CD4-positive, CD25-positive, alpha-beta regulatory T cell (primary cell): Measurements from ENCODE around the gene RHD. TPM values are rescaled to one million over a fixed set of nuclear protein-coding genes. Genes with fewer than 3 reads are reported as not detected.
"Not testable (repeated sequence)": the region's sequence is repeated elsewhere in the genome, so short reads cannot be mapped to it uniquely, and the experiment has no call there.

ENCODE experiments used
- ATAC-seq, 2 donors: fragments of 150-1000 bp; cut with Tn5 transposase; one replicate each; pipeline ENCODE4 v1.10.0; 2021; ENCODE audit warnings: low read depth in 2 of 2, moderate number of reproducible peaks in 2 of 2, moderate library complexity in 1 of 2
- DNase-seq, 3 donors: peaks; one replicate each; pipeline versions ENCODE4 v3.0.0 to v3.0.0-alpha.2; 2012 to 2022; ENCODE audit warnings: mixed read lengths in 1 of 3
- H3K27ac ChIP-seq: one replicate; pipeline ENCODE4 v1.7.0; 2013; ENCODE audit warnings: mild to moderate bottlenecking, low read length; ENCODE audit not compliant: insufficient read depth, poor library complexity, severe bottlenecking
- H3K27me3 ChIP-seq: one replicate; pipeline ENCODE4 v1.7.0; 2013; ENCODE audit warnings: low read length; ENCODE audit not compliant: control insufficient read depth, insufficient read depth
- H3K36me3 ChIP-seq: one replicate; pipeline ENCODE4 v1.7.0; 2013; ENCODE audit warnings: mild to moderate bottlenecking, low read length, moderate library complexity; ENCODE audit not compliant: control insufficient read depth, insufficient read depth
- H3K4me1 ChIP-seq: 2 replicates; pipeline ENCODE4 v1.7.0; 2013; ENCODE audit warnings: mild to moderate bottlenecking, low read length; ENCODE audit not compliant: insufficient read depth, control insufficient read depth, poor library complexity, severe bottlenecking
- H3K4me3 ChIP-seq: one replicate; pipeline ENCODE4 v1.7.0; 2013; ENCODE audit warnings: low read depth, mild to moderate bottlenecking, low read length, moderate library complexity
- H3K9me3 ChIP-seq, 2 experiments: 1 replicate in 1 of 2; 2 replicates in 1 of 2; pipeline ENCODE4 v1.7.0; 2013; ENCODE audit warnings: low read length in 2 of 2, mild to moderate bottlenecking in 1 of 2, moderate library complexity in 1 of 2; ENCODE audit not compliant: control insufficient read depth in 2 of 2
- H3K27ac Mint-ChIP-seq, 3 donors: one replicate each; pipeline ENCODE4 v1.8.0; 2020 to 2022; ENCODE audit warnings: mild to moderate bottlenecking in 3 of 3, mixed read lengths in 3 of 3, moderate library complexity in 2 of 3
- H3K27me3 Mint-ChIP-seq: one replicate; pipeline ENCODE4 v1.8.0; 2022; ENCODE audit warnings: mild to moderate bottlenecking, mixed read lengths
- H3K36me3 Mint-ChIP-seq: one replicate; pipeline ENCODE4 v1.8.0; 2020; ENCODE audit warnings: mixed read lengths
- H3K4me1 Mint-ChIP-seq, 4 donors: one replicate each; pipeline ENCODE4 v1.8.0; 2020 to 2022; ENCODE audit warnings: mixed read lengths in 4 of 4, mild to moderate bottlenecking in 1 of 4
- H3K4me3 Mint-ChIP-seq, 4 donors: one replicate each; pipeline ENCODE4 v1.8.0; 2020 to 2022; ENCODE audit warnings: mild to moderate bottlenecking in 4 of 4, mixed read lengths in 4 of 4, moderate library complexity in 3 of 4
- H3K9me3 Mint-ChIP-seq, 7 donors: one replicate each; pipeline ENCODE4 v1.8.0; 2020 to 2022; ENCODE audit warnings: mixed read lengths in 7 of 7, mild to moderate bottlenecking in 3 of 7, moderate library complexity in 2 of 7
- polyA plus RNA-seq, 4 donors: library from polyadenylated mRNA; unstranded; fragments of 300-500 nt; fragmentation: Illumina TruSeq; gene quantifications; one replicate each; pipeline ENCODE4 v1.2.3, GENCODE V29; 2021
- total RNA-seq: library from RNA; stranded (reverse); gene quantifications from one replicate; pipeline ENCODE4 v1.2.3, GENCODE V29; 2022

The RHD gene
- total and polyA plus RNA-seq, 5 donors from 2014 or later, result 0.10 to 0.48 (median 0.29) TPM

- Histone ChIP-seq H3K36me3 (peaks cover 30% of the 10 kb centered on the region), H3K9me3 (no peaks in the 10 kb centered on the region), H3K27me3 (no peaks in the 10 kb centered on the region), H3K4me1 (peaks cover 39% of the 10 kb centered on the region), H3K27ac (peak overlapping the region; percentile 99), H3K4me3 (peak overlapping the region; percentile 73)
- Mint-ChIP-seq H3K36me3 (peaks cover 31% of the 10 kb centered on the region), H3K27ac (peak overlapping the region; percentile 86 to 100 (median 100)), H3K4me1 (peaks cover 28 to 59% (median 43%) of the 10 kb centered on the region in 4 donors), H3K4me3 (peak overlapping the region; percentile 92 to 98 (median 98)), H3K27me3 (peaks cover 6% of the 10 kb centered on the region), H3K9me3 (no peaks in the 10 kb centered on the region)
- no peak for ATAC-seq
- DNase-seq, result no peak
Observed at GRCh38 chr1:25247829-25248754, 24.2 kb upstream of the RHD start.

GRCh38 chr1:25253911-25254310 is 18.4 kb upstream of the RHD start:
- no peak for DNase-seq
- Mint-ChIP-seq H3K36me3 (no peaks in the 10 kb centered on the region), H3K27me3 (no peaks in the 10 kb centered on the region), H3K4me3 (peak overlapping the region in 1 of 4 donors; percentile 34), H3K4me1 (peaks cover 11 to 14% (median 12%) of the 10 kb centered on the region in 4 donors), H3K9me3 (no peaks in the 10 kb centered on the region), H3K27ac (peak overlapping the region in 1 of 3 donors; percentile 67)
- H3K27me3 ChIP-seq, result no peaks in the 10 kb centered on the region
- H3K36me3 ChIP-seq, result peaks cover 4% of the 10 kb centered on the region
- H3K4me1 ChIP-seq, result no peaks in the 10 kb centered on the region
- H3K27ac ChIP-seq, result no peak overlapping the region
- H3K9me3 ChIP-seq, result no peaks in the 10 kb centered on the region
- H3K4me3 ChIP-seq, result no peak overlapping the region
- ATAC-seq, result no peak

GRCh38 chr1:25255706-25256577 is 16.4 kb upstream of the RHD start:
- no peaks in the 10 kb centered on the region for H3K36me3 Mint-ChIP-seq
- Histone ChIP-seq H3K27ac (no peak overlapping the region), H3K4me3 (no peak overlapping the region), H3K27me3 (no peaks in the 10 kb centered on the region), H3K36me3 (peaks cover 4% of the 10 kb centered on the region), H3K9me3 (no peaks in the 10 kb centered on the region), H3K4me1 (peaks cover 7% of the 10 kb centered on the region)
- H3K4me3 Mint-ChIP-seq, result peak overlapping the region in 1 of 4 donors; percentile 10
- ATAC-seq (no peak), DNase-seq (no peak)
- no peaks in the 10 kb centered on the region for H3K27me3 Mint-ChIP-seq
- H3K27ac Mint-ChIP-seq, result peak overlapping the region in 1 of 3 donors; percentile 56
- no peaks in the 10 kb centered on the region for H3K9me3 Mint-ChIP-seq
- peaks cover 12 to 32% (median 22%) of the 10 kb centered on the region in 4 donors for H3K4me1 Mint-ChIP-seq

DNA sequence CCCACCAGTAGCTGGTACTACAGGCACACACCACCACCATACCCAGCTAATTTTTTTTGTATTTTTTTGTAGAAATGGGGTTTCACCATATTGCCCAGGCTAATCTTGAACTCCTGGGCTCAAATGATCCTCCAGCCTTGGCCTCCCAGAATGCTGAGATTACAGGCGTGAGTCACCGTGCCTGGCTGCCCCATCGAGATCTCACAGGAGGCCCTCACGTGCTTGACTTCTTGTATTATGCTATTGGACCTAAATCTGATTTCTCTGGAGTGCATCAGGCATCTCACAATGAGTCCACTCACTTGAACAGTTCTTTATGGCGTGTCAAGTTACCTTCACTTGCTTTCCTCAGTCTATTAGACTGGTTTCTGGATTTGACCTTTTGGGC is 15.7 kb upstream of the RHD start:
- Histone ChIP-seq H3K4me1 (peaks cover 9% of the 10 kb centered on the region), H3K27ac (no peak overlapping the region), H3K9me3 (no peaks in the 10 kb centered on the region), H3K36me3 (peaks cover 4% of the 10 kb centered on the region), H3K27me3 (no peaks in the 10 kb centered on the region), H3K4me3 (no peak overlapping the region)
- H3K4me3 Mint-ChIP-seq, result peak overlapping the region in 1 of 4 donors; percentile 10
- H3K27me3 Mint-ChIP-seq, result no peaks in the 10 kb centered on the region
- H3K36me3 Mint-ChIP-seq, result no peaks in the 10 kb centered on the region
- H3K9me3 Mint-ChIP-seq, result no peaks in the 10 kb centered on the region
- DNase-seq (no peak), ATAC-seq (no peak)
- peaks cover 12 to 34% (median 24%) of the 10 kb centered on the region in 4 donors for H3K4me1 Mint-ChIP-seq
- H3K27ac Mint-ChIP-seq, result peak overlapping the region in 1 of 3 donors; percentile 56

DNA sequence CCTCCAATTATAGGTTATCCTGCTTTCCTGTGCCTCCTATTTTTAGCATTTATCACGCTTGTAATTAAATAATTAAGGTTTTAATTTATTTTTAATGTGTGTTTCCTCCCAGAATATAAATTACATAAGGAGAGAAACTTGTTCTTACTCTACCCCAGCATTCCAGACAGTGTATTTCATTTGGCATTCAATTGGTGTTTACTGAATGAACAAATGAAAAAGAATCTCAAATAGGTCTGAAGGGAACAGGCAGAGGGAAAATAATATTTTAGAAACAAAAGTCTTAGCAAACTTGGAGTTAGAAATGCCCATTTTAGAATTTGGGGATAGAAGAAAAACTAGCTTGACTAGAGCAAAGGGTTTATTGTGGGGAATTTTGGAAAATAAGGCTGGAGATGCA is 15.1 kb upstream of the RHD start:
- Mint-ChIP-seq H3K27ac (no peak overlapping the region), H3K36me3 (no peaks in the 10 kb centered on the region), H3K9me3 (no peaks in the 10 kb centered on the region), H3K4me3 (no peak overlapping the region), H3K4me1 (peaks cover 12 to 36% (median 23%) of the 10 kb centered on the region in 4 donors), H3K27me3 (no peaks in the 10 kb centered on the region)
- Histone ChIP-seq H3K4me1 (peaks cover 9% of the 10 kb centered on the region), H3K36me3 (peaks cover 1% of the 10 kb centered on the region), H3K27ac (no peak overlapping the region), H3K27me3 (no peaks in the 10 kb centered on the region), H3K9me3 (no peaks in the 10 kb centered on the region), H3K4me3 (no peak overlapping the region)
- no peak for DNase-seq
- no peak for ATAC-seq

GRCh38 chr1:25259813-25260212 is 12.5 kb upstream of the RHD start:
- not testable (repeated sequence) for H3K36me3 Mint-ChIP-seq, H3K27ac Mint-ChIP-seq, H3K9me3 ChIP-seq, H3K9me3 Mint-ChIP-seq, H3K27me3 Mint-ChIP-seq, H3K27ac ChIP-seq, H3K36me3 ChIP-seq, H3K4me1 ChIP-seq, H3K4me3 Mint-ChIP-seq, DNase-seq, H3K4me3 ChIP-seq, H3K27me3 ChIP-seq
- H3K4me1 Mint-ChIP-seq, result peaks cover 10 to 51% (median 30%) of the 10 kb centered on the region in 4 donors
- peak; percentile 44 to 57 for ATAC-seq

- not testable (repeated sequence) for H3K27me3 Mint-ChIP-seq, DNase-seq, H3K27ac ChIP-seq, H3K9me3 ChIP-seq, H3K36me3 ChIP-seq, H3K9me3 Mint-ChIP-seq, H3K4me1 ChIP-seq, H3K4me3 ChIP-seq, H3K27ac Mint-ChIP-seq, H3K36me3 Mint-ChIP-seq, ATAC-seq, H3K27me3 ChIP-seq
- H3K4me1 Mint-ChIP-seq, result peaks cover 5 to 46% (median 28%) of the 10 kb centered on the region in 4 donors
- peak overlapping the region in 2 of 4 donors; percentile 19 to 21 for H3K4me3 Mint-ChIP-seq
Observed at GRCh38 chr1:25260336-25260735, 12.0 kb upstream of the RHD start.
